SK-MEL-5 (cell line): ENCODE data around the gene PNPLA8. TPM values are rescaled to one million over a fixed set of nuclear protein-coding genes. Genes with fewer than 3 reads are reported as not detected.
"Not testable (repeated sequence)": the region's sequence is repeated elsewhere in the genome, so short reads cannot be mapped to it uniquely, and the experiment has no call there.

Experiments used
- DNase-seq: peaks from one replicate; pipeline ENCODE4 v3.0.0-alpha.2; 2016; ENCODE audit warnings: low read depth, low spot score
- in situ Hi-C: cut with HindIII; loops from 2 replicates; pipeline ENCODE4 v1.10.0; 2016; ENCODE audit warnings: low sequenced_read_pairs, high pct_unique_total_duplicates, low pct_unique_long_range_greater_than_20kb
- total RNA-seq: library from RNA; depleted of rRNA; stranded (reverse); fragments of >200 nt; shearing (Covaris generic); gene quantifications from 2 replicates; pipeline ENCODE4 v1.2.3, GENCODE V29; 2014

PNPLA8 gene
- total RNA-seq, 1 experiment from 2014 or later = 51.2 TPM

DNA sequence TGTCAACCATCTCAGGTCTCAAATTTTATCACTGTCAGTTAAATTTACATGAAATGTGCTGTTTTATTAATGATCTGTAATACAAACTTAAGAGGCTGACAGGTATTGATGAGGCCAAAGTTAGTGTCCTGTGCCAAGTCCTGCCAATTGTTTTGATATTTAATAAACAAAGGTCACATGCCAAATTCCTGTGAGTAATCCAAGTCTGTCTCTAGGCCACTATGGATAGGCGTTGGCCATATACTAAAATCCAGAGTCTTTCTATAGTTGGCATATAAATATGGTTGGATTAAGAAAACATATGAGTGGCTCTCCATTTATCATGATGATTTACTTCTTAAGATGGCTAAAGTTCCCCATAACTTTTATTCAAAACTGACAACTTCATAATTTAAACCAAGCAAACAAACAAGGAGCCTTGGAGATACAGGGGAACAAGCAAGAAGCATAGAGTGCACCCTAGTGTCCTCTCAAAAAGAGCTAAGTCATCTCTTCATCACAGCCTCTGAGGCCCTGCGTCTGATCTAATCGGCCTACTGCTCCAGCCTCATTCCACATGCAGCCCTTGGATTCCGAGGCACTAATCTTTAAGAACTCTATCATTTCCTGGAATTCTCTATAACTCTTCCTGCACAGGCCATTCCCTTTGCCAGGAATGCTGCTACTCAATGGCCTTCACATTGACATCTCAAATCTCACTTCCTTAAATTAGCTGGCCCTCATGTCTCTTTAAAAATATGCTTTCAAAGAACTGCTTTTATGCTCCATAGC is 37.0 kb downstream of the PNPLA8 start:
- no peak for DNase-seq
- in situ Hi-C loops = no loop called here

GRCh38 chr7:108487646-108488045 is 38.3 kb downstream of the PNPLA8 start:
- DNase-seq = no peak
- in situ Hi-C loops = no loop called here

GRCh38 chr7:108486291-108486966 is 39.5 kb downstream of the PNPLA8 start:
- in situ Hi-C loops = no loop called here
- DNase-seq = no peak

- no peak for DNase-seq
- in situ Hi-C loops = no loop called here
Observed at GRCh38 chr7:108484137-108484536, 41.8 kb downstream of the PNPLA8 start.

- in situ Hi-C loops = no loop called here
- no peak for DNase-seq
Observed at GRCh38 chr7:108480311-108480710, 45.6 kb downstream of the PNPLA8 start.

DNA sequence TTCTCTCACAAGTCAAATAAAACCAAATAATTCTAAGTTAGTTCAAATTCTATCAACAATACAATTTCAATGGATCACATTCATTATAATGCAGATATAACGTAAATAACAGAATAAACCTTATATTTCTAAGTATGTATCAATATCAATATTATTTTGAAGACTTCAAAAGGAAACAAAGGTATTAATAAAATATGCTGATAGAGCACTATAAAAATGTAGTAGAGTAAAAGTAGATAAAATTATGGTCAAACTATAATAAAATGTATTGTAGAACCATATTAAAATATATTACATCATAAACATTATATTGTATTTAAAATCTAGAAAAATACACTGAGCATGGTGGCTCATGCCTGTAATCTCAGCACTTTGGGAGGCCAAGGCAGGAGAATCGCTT is 46.2 kb downstream of the PNPLA8 start:
- in situ Hi-C loops = no loop called here
- DNase-seq = no peak

DNA sequence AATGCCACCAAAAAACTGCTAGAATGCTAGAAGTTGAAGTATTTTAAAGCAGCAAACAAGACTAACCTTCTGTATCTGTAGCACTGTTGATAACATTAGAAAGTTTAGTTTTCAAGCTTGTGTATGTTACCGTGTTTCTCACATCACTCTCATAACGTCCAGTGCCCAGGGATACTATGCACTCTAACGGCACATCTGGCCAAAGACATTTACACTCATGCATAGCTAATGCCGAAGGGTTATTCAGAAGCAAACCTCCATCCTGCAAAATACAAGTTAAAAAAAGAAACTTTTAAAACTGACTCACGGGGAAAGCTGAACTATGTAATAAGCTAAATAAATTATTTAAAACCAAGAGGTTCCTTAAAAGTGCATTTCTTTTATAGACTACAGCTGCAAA is 46.8 kb downstream of the PNPLA8 start:
- no peak for DNase-seq
- in situ Hi-C loops = no loop called here

DNA sequence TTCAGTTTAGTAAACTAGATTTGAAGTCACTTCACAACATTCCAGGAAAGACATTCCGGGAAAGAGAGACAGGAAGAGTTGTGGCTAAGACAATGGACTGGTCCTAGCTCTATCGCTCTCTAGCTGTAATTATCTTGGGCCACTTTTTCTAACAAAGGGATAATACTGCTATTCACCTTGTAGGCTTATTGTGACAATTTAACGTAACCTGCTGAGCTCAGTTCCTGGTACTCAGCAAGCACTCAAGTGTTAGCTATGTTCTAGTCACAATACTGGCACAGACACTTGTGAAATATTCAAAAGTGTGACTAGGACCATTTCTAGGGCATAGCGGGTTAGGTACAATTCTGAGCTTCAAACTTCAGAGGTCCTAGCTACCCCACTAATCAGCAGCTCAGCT is 57.7 kb downstream of the PNPLA8 start:
- in situ Hi-C loops = no loop called here
- no peak for DNase-seq

- in situ Hi-C loops = no loop called here
- DNase-seq = peak; percentile 91
Observed at GRCh38 chr7:108467391-108467790, 58.5 kb downstream of the PNPLA8 start.

DNA sequence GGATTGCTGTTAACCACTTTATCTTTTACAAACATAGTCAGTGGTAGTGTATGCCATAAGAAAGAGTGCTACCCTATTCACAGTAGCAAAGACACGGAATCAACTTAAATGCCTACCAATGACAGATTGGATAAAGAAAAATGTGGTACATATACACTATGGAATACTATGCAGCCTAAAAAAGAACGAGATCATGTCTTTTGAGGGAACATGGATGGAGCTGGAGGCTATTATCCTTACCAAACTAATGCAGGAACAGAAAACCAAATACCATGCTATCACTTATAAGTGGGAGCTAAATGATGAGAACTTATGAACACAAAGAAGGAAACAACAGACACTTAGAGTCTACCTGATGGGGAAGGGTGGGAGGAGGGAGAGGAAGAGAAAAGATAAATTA is 59.6 kb downstream of the PNPLA8 start:
- DNase-seq, in situ Hi-C loops: not testable (repeated sequence)

DNA sequence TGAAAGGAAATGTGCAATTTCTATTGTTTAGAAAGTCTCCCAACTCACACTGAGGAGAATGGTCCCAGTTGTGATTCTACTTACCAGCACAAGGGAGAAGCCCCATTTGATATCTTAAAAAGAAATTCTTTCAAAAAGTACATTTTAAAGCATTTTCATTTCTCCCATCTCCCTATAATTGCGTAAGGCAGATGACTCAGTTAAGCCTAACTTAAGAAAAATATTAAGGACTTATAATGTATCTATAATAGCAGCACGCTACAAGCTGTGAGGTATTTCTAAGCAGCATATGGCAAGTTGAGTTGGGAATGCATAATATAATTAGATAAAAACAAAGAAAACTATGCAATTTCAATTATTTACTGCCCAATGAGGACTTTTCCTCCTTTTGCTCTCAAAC is 61.2 kb downstream of the PNPLA8 start:
- in situ Hi-C loops = no loop called here
- no peak for DNase-seq

DNA sequence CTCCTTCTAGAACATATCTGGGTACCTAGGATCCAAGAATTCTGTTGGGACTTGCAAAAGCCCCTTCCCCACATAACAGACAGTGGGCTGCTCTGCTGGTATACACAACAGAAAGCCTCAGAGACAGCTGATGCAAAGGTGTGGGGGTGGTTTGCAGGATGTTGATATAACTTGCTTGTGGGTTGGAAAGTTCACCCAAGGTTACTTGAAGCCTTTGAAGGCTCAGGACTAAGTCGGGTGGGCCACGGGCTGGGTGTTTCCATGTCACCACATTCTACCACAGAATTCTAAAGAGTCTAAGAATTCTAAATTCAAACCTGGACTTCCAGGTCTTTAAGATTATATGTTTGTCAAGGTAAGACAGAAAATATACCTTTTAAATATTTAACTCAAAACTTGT is 62.3 kb downstream of the PNPLA8 start:
- DNase-seq = no peak
- in situ Hi-C loops = no loop called here

DNA sequence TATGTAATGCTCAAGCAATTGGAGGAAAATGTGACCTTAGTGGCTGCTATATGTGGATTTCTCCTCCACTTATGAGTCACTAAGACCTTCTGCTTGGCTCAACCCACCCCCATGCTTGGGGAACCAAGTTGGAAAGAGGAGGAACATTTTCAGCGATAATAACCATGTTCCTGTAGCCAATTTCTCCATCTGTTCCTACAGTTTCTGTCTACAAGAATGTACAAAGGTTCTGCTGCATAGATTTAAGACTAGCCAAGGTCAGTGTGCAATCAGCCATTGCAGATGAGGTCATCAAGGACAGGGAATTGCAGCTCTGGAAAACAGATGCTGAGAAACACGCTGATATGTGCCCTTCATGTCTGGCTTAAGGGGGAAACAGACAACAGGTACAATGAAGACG is 64.1 kb downstream of the PNPLA8 start:
- no peak for DNase-seq
- in situ Hi-C loops = no loop called here

- DNase-seq = no peak
- in situ Hi-C loops = no loop called here
Observed at GRCh38 chr7:108460964-108461363, 65.0 kb downstream of the PNPLA8 start.

GRCh38 chr7:108459922-108460551 is 65.9 kb downstream of the PNPLA8 start:
- in situ Hi-C loops = no loop called here
- peak; percentile 73 for DNase-seq

GRCh38 chr7:108457871-108458270 is 68.1 kb downstream of the PNPLA8 start:
- in situ Hi-C loops = no loop called here
- DNase-seq = no peak

- in situ Hi-C loops = no loop called here
- no peak for DNase-seq
Observed at GRCh38 chr7:108456845-108457540, 68.9 kb downstream of the PNPLA8 start.

DNA sequence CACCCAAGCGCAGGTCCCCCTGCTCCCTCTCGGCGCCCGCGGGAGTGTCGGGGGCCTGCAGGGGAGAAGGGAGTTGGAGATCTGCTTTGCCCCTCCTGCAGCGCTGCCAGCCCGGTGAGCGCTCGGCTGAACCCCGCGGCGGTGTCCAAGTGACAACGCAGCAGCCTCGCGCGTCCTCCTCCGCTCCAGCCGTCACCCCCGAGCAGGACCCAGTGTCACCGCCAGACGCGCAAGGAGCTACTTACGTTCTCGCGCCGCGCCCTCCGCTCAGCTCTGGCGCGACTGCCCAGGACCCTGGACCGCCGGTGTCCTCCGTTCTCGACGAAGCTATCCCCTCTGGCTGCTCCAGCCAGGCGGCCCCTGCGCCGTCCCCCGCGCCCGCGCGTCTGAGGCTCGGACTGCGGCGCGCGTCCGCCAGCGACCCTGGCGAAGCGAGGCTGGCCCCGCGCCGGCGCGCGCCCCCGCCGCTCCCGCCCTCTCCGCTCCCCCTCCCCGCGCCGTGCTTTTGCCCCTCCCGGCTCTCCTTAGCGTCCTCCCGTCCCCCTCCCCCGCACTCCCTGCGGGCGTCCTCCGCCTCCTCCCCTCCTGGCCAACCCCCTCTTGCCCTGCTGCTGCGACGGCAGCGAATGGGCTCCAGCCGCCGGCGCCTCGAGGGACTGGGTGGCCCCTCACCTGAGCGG is 69.8 kb downstream of the PNPLA8 start, which contains the start of gene NRCAM:
TSS of gene NRCAM (minus strand) at position 439 of the 680 bp plus-strand sequence. CDS start 216,372 bp downstream, outside the sequence.
- DNase-seq = peak; percentile 61
- in situ Hi-C loops = no loop called here
